Skin epidermis (tissue), 12 donors: ENCODE measurements around the gene SRPK3.
A peak's percentile ranks its signal among the peaks of the same experiment; 100 is the strongest.
"Not testable (repeated sequence)": the region's sequence is repeated elsewhere in the genome, so short reads cannot be mapped to it uniquely, and the experiment has no call there.

ENCODE experiments used
- H3K27ac ChIP-seq, 21 experiments: fragments of 200-600 bp; sonication (generic) in 11 of 21; one replicate each; pipeline ENCODE4 v1.5.0; 2020; ENCODE audit warnings: mild to moderate bottlenecking in 3 of 21, inconsistent platforms in 2 of 21, moderate library complexity in 2 of 21
- H3K4me3 ChIP-seq, 7 experiments: fragments of 200-600 bp; sonication (generic) in 2 of 7; one replicate each; pipeline ENCODE4 v1.5.0; 2020; ENCODE audit warnings: inconsistent platforms in 2 of 7, mild to moderate bottlenecking in 2 of 7, moderate library complexity in 1 of 7

The SRPK3 gene

DNA sequence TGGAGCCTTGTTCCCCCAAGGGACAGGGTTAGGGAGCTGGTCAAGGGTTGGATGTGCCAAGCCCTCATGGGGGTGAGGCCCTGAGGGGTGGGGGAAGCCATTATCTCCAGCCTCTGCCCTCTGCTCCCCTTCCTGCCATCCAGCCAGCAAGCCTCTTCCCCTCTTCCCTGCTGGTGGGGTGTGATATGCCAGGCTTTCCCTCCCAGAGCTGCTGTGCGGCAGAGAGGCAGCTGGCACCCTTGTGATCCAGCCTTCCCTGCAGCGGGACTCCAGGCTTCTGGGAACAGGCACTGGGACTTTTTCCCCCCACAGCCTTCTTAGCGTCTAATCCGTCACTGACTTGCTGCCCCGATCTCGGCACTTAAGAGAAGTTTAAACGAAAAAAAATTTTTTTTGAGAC, 19.9 kb downstream of the SRPK3 start:
- Histone ChIP-seq H3K4me3 (no peak overlapping the region), H3K27ac (no peak overlapping the region)

DNA sequence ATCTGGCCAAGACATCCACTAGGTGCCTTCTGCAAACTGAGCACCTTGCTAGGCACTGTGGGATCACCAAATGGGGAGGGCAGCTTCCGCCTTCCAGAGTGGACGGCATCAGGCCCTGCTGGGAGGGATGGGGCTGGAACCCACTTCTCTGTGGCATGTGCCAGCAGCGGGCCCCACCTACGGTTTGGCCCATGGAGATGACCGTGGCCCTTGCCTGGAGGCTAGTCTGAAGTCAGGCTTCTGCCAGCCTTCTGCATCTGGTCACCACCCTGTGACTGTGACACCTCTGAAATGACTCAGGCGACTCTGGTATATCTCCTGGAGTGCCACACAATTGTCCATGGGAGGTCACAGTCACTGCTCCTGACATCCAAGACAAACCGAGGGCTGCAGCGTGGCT, 20.8 kb downstream of the SRPK3 start:
- H3K4me3 ChIP-seq: no peak overlapping the region
- no peak overlapping the region for H3K27ac ChIP-seq

DNA sequence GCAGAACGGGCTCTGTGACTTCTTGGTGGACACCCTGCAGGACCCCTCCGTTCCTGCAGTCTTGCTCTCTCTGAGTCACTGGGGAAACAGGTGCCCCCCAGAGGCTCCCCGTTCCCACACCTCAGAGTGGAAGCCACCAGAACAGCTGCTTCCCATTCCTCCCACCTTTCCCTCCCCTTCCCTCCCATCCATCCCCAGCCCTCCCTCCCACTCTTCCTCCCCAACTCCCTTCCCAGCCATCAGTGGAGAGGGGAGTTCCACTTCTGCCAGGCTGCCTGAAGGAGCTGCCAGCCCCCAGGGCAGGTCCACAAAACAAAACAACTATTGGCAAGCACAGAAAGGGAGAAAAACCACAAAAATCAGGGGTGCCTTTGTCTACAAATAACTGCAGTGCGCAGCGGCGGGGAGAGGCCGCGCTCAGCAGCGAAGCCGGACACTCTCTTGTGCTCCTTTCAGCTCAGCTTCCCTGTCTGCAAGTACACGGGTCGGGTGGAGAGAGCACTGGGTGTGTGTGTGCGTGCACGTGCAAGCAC, 21.7 kb downstream of the SRPK3 start:
- no peak overlapping the region for H3K4me3 ChIP-seq
- no peak overlapping the region for H3K27ac ChIP-seq

DNA sequence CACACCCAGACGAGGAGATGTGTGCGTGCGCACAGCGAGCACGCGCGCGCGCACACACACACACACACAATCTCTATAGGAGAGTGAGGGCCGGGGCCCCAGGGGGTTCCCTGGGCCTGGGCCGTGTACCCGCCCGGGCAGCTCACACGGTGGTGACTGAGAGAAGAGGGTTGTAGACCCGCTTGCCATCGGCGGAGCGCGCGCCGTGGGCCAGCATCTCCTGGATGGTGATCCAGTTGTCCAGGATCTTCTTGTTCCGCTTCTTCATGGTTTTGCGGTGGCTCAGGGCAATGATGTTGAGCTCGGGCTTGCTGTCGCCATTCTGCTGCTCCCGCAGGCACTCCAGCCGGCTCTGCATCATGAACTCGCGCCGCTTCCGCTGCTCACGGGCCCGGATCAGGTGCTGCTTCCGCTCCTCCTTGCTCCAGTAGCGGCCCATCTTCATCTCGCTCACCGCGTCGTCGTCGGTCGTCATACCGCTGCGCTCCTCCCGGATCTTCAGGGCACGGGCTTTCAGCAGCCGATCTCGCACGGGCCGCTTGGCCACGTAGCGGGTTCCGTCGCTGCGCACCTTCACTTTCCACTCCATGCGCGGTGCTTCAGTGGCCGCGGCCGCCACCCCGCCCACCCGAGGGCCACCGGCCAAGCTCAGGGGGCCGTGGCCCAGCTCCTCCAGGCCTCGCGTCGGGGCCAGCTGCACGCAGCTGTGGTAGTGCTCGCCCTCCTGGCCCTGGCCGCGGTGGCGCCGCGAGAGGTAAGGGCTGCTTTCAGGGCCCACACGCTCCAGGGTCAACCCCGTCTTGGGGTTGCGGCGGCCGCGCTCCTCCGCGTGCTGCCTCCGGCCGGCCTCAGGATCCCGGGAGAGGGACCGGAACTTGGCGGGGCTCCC, 22.6 kb downstream of the SRPK3 start:
- no peak overlapping the region for H3K4me3 ChIP-seq
- H3K27ac ChIP-seq: no peak overlapping the region

DNA sequence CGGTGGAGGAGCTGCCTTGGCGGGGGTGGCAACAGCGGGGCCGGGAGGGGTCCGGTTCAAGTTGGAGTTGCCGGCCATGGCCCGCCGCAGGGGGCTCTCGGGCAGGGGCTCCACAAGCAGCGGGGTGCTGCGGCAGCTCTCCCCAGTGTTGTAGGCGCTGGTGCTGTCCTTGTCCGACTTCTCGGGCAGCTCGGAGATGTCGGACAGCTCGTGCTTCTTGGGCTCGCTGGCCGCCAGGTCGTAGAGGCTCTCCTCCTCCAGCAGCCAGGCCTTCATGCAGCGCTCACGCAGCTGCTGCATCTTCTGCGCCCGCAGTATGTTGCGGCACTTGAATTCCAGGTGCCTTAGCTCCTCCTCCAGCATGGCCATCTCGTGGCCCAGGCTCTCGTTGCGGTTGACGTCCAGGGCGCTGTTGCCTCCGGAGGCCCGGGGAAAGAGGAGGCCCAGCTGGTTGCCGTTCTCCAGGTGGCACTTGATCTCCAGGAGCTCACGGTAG, 23.3 kb downstream of the SRPK3 start:
- Histone ChIP-seq H3K27ac (no peak overlapping the region), H3K4me3 (no peak overlapping the region)

DNA sequence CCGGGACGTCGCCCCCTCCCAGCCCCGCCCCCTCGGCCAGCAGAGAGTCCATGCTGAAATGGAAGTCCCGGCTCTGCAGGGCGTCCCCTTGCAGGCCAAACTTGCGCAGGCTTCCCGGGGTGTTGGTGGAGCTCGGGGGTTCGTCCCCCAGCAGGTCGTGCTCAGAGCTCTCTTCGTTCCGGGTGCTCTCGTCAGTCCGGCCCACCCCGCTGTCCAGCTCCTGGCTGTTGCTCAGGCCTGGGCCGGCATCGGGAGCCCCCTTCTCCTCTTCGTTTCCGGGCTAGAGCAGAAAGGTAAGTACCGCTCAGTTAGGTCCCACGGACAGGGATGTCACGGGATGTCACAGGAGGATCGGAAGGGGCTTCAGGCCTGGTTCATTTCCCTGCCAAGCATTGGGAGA, 23.8 kb downstream of the SRPK3 start:
- Histone ChIP-seq H3K27ac (no peak overlapping the region), H3K4me3 (no peak overlapping the region)

DNA sequence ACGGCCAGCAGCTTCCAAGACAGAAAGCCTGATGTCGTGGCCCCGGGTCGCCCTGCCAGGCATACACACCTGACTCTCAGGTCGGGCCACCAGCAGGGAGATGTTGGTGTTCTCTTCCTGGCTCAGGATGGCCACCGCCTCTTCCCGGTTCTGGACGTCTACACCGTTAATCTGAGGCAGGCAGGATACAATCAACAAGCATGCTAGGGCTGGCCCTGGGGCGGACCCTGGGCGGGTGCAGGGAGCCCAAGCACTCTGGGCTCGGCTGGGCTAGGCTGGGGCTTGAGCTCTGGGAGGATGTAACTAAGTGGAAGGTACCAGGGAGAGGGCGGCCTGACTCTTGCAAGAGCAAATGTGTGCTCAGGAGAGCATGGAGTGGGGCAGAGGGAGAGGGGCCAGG, 24.6 kb downstream of the SRPK3 start:
- no peak overlapping the region for H3K27ac ChIP-seq
- no peak overlapping the region for H3K4me3 ChIP-seq

DNA sequence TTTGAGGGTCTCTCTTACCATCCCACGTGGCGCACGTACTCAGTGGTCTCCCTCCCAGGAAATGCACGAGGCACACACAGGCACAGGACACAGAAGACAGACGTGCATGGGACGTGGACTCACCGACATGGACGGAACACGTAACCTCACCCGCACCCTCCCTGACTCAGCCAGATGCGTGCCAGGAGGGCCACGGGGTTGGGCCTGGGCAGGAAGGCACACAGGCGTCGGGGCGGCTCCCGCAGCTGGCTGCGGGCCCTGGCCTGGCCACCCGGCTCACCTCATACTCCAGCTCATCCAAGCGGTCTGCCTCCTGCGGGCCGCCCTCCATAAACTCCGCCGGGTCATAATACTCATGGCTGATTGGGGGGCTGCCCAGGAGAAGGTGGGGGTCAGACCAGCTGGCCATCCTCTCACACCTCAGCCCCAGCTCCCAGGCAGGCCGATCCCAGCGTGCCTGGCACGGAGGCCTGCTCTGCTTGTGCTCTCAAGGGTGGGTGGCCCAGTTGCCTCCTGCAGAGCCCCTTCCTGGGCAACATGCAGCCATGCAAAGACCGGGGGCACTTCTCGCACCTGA, 26.2 kb downstream of the SRPK3 start:
- Histone ChIP-seq H3K27ac (no peak overlapping the region), H3K4me3 (no peak overlapping the region)

DNA sequence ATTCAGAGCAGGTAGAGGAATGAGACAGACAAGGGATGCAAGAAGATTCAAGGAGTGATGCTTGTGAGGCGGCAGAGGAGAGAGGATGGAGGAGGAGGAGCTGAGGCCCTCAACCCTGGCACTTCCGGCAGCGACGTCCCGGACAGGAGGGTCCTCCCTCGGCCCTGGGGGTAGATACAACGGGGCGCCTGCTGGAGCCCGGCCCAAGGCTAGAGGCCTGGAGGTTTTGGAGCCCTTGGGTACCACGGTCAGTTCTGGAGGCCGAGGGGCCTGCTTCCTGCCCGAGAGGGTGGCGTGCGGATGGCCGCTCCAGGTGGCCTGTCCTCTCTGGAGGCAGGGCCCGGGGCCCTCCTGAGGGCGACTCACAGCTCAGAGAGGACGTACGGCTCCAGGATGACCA, 27.1 kb downstream of the SRPK3 start:
- Histone ChIP-seq H3K4me3 (no peak overlapping the region), H3K27ac (no peak overlapping the region)

DNA sequence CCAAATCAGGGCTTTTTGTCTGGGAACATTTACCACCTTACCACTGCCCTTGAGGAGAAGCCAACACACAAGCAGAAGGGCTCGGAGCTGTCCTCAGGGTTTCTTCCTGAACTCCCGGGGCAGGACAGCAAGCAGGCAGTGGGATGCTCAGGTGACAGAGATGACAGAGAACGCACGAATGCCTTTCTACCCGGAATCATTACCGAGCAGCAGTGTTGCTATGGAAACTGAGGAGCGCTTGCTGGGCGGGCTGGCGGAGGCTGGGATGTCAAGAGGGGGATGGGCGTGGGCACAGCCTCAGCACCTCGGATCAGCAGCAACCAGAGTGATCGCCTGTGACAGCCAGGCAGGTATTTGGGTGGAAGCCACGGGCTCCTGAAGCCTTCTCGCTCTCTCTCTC, 31.4 kb downstream of the SRPK3 start:
- Histone ChIP-seq H3K4me3 (no peak overlapping the region), H3K27ac (no peak overlapping the region)

DNA sequence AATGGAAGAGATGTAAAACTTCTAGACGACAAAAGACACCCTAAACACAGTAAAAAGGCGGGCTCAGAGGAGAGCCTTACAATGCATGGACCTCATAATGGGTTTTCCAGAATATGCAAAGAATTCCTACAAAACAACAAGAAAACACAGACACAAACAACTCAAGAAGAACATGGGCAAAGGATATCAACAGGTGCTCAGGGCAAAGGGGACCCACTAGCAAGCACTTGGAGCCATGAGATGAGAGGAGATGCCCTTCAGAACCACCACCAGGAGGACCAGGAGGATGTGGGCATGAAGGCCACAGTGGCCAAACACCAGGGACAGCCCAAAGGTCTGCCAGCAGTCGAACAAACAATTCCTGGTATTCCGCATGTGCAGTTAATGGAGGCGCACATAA, 32.3 kb downstream of the SRPK3 start:
- Histone ChIP-seq H3K4me3 (no peak overlapping the region), H3K27ac (no peak overlapping the region)

DNA sequence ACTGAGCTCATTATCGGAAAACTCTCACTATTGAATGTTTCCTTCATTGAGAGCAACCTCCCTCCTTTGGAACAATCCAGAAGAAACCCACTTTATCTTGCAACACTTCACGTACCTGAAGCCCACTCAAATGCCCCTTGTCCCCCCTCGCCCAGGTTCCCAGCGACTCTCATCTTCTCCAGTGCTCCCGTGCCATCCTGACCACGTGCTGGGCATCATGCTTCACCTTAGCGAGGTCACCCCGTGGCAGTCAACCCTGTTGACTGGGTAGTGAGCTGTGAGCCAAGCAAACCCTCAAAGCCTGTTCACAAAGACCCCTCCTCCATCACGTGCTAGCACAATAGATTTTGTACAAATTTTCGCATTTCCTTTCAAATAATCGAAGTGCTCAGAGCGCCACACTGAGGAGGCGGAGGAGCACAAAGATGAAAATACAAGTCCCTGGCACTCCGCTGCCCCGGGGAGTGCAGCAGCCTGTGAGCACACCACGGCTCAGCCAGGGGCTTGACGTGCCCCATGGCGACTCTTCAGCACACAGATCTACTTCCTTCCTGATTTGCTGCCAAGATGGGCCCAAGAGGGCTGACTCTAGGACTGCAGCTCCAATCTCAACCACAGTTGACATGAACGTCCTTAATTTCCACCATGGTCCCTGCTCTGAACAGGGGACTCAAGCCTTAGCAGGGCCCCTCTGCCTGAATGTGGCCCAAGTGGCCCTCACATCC, 33.9 kb downstream of the SRPK3 start:
- no peak overlapping the region for H3K4me3 ChIP-seq
- no peak overlapping the region for H3K27ac ChIP-seq

DNA sequence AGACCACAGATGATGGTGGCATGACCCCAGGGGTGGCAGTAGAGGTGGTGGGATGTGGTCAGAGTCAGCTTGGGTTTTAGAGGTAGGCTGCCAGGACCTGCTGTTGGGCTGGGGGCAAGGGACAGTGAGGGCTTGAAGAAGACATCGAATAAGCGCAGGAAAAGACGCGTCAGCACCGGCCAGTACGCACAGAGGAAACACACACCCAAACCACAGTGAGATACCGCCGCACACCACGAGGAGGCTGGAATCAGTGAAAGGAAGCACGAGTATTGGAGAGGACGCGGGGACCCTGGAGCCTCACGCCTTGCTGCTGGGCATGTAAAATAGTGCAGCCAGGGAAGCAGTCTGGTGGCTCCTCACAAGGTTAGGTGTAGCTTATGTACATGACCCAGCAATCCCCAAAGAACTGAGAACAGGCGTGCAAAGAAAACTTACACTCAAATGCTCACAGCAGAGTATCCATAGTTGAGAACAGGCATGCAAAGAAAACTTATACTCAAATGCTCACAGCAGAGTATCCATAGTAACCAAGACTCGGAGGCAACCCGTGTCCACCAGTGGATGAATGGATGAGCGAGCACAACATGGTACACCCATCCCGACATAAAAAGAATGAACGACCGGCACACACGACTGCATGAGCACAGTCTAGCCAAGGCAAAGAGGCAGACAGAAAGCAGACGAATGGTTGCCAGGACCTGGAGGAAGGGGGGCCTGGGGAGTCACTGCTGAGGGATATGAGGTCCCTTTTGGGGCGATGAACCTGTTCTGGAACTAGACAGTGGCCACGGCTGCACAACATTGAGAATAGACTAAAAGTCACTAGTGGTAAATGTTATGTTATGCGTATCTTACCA, 36.2 kb downstream of the SRPK3 start:
- Histone ChIP-seq H3K4me3 (no peak overlapping the region), H3K27ac (no peak overlapping the region)

DNA sequence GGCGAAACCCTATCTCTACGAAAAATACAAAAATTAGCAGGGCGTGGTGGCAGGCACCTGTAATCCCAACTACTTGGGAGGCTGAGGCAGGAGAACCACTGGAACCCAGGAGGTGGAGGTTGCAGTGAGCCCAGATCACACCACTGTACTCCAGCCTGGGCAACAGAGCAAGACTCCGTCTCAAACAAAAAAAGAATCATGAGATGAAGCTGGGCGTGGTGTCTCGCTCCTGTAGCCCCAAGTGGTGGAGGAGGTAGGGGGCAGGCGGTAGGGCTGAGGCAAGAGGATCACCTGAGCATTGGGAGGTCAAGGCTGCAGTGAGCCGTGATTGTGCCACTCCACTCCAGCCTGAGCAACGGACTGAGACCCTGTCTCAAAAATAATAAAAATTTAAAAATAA, 37.2 kb downstream of the SRPK3 start:
- H3K4me3 ChIP-seq, H3K27ac ChIP-seq: not testable (repeated sequence)

DNA sequence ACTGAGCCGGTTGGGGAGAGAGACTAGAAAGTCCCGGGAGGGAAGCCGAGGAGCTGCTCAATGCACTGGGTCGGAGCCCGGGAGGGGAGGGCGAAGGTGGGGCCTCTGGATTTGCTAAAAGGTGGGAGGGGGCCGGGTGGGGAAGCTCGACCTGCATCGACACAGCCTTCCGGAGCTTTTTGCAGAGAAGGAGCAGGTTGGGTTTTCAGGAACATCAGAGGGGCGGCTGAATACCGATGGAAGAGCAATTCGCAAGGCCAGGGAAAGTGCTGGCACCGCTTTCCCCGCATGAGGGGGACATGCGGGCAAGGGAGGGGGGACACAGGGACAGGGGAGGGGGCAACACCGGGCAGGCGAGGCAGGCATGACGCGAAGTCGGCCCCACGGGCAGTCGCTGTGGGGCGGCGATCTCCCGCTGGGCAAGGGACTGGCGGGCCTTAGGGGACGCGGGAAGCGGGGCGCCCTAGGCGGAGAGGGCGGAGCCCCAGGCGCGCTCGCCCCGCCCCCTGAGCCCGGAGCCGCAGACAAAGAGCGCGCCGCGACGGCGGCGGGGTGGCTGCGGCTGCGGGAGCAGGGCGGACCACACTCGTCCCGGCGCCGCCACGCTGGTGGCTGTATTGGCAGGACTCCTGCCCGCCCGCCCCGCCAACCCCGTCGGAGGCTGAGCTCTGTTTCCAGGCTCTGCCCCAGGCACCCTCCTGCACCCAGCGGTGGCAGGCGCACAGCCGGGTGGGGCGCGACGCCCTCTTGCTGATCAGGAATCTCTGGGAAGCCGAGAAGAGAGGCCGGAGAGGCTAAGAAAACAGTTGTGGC, 37.9 kb downstream of the SRPK3 start:
- H3K4me3 ChIP-seq: peak overlapping the region; percentile 1 to 36 (median 20)
- H3K27ac ChIP-seq: peak overlapping the region in 2 of 21 experiments; percentile 37 to 42

DNA sequence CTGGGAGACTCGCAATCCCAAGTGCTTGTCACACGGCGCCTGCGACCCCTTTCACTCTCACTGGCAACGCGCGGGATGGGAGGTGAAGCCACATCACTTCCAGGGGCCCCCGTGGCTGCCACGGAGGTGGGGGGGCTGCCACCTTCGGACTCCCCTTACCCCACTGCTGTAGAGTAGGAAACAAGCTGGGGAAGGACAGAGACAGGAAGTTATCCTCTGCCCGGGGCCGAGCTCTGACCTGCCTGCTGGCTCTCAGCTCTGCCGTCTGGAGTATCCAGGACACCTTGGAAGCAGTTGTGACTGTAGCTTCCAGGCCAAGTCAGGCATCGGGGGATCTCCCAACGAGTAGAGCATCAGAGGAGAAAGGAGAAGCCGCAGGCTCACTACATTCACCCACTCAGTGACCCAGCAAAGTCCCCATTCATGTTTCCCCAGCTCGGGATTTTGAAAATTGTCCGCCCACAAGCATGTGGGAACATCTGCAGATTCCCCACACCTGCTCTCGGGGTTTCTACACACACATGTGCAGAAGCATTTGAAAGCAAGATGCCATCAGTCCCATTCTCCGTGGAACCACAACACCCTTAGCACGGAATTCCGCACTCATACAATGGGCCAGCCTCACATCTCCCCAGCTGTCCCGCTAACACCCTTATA, 38.7 kb downstream of the SRPK3 start:
- peak overlapping the region; percentile 1 to 36 (median 20) for H3K4me3 ChIP-seq
- peak overlapping the region in 1 of 21 experiments; percentile 37 for H3K27ac ChIP-seq

DNA sequence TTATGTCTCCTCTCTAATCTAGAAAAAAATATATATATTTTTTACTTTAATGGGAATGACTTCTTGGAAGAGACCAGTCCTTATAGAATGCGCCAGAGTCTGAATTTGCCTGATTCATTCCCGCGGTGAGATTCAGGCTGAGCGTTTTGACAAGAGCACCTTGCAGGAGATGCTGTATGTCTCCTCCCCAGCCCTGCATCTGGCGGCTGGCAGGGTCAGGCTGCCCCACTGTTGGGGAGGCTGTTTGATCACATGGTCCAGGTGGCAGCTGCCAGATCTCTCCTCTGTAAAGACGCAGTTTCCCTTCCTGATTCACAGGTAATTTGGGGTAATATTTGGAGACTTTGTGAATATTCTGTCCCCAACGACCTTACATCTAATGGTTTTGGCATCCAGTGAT, 39.8 kb downstream of the SRPK3 start:
- Histone ChIP-seq H3K4me3 (no peak overlapping the region), H3K27ac (no peak overlapping the region)

DNA sequence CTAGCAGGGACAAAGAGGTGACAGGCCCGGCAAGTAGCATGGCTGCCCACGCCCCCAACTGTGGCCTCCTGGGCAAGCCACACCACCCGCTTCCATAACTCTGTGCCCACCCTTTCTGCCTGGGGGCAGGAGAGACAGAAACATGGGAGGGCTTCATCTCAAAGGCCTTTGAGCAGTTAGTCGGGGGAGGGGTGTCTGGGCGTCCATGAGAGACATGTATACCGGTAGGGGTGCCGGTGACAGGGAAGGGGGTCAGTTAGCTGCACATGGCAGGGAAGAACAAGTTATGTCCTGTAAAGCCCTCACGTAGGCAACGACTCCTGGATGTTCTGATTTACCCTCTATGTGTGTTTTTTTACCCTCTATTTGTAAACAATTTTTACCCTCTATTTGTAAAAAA, 40.2 kb downstream of the SRPK3 start:
- H3K27ac ChIP-seq: no peak overlapping the region
- no peak overlapping the region for H3K4me3 ChIP-seq
